HG02763 (cell line): Measurements from ENCODE around the gene TFDP1.

Experiments
- ATAC-seq: cut with Tn5 transposase; IDR thresholded peaks from one replicate; pipeline ENCODE4 v1.9.1; 2021; ENCODE audit warnings: mild to moderate bottlenecking, moderate library complexity; ENCODE audit not compliant: unreplicated experiment

TFDP1 gene

GRCh38 chr13:113646921-113647340 is 62.4 kb downstream of the TFDP1 start:
- no peak for ATAC-seq

GRCh38 chr13:113647351-113648215 is 63.0 kb downstream of the TFDP1 start:
- no peak for ATAC-seq

GRCh38 chr13:113648216-113648610 is 63.7 kb downstream of the TFDP1 start:
- ATAC-seq: no peak

- no peak for ATAC-seq
Observed at GRCh38 chr13:113649212-113649611, 64.7 kb downstream of the TFDP1 start.

GRCh38 chr13:113650275-113650674 is 65.7 kb downstream of the TFDP1 start:
- no peak for ATAC-seq

GRCh38 chr13:113650731-113651148 is 66.2 kb downstream of the TFDP1 start:
- ATAC-seq: no peak

GRCh38 chr13:113651511-113652403 is 67.2 kb downstream of the TFDP1 start:
- ATAC-seq: no peak

GRCh38 chr13:113652404-113653263 is 68.1 kb downstream of the TFDP1 start:
- no peak for ATAC-seq

GRCh38 chr13:113653264-113654174 is 69.0 kb downstream of the TFDP1 start:
- ATAC-seq: no peak

- no peak for ATAC-seq
Observed at GRCh38 chr13:113654175-113654560, 69.6 kb downstream of the TFDP1 start.

- no peak for ATAC-seq
Observed at GRCh38 chr13:113654591-113655345, 70.2 kb downstream of the TFDP1 start.

- no peak for ATAC-seq
Observed at GRCh38 chr13:113655346-113656002, 70.9 kb downstream of the TFDP1 start.

- no peak for ATAC-seq
Observed at GRCh38 chr13:113656003-113656588, 71.5 kb downstream of the TFDP1 start.

GRCh38 chr13:113656831-113657671 is 72.5 kb downstream of the TFDP1 start:
- no peak for ATAC-seq

GRCh38 chr13:113657851-113658741 is 73.5 kb downstream of the TFDP1 start, which contains the start of gene ATP4B:
TSS of gene ATP4B (minus strand) at chr13:113658198. CDS start at chr13:113658144, 54 bp downstream.
- no peak for ATAC-seq

GRCh38 chr13:113658836-113659235 is 74.3 kb downstream of the TFDP1 start:
- ATAC-seq: no peak
